Cardiac fibroblast (primary cell): ENCODE results near the gene GRXCR2.
"Not testable (repeated sequence)": the region's sequence is repeated elsewhere in the genome, so short reads cannot be mapped to it uniquely, and the experiment has no call there.

Source experiments
- DNase-seq, 2 donors: peaks; one replicate each; pipeline versions ENCODE4 v3.0.0 to v3.0.0-alpha.2; 2010; ENCODE audit warnings: low read depth in 2 of 2
- H3K4me3 ChIP-seq, 2 donors: replicated peaks in 1 of 2; 1 replicate in 1 of 2; 2 replicates in 1 of 2; pipeline ENCODE4 v1.5.1; 2011; ENCODE audit warnings: low read depth in 2 of 2, low read length in 2 of 2, mild to moderate bottlenecking in 2 of 2, moderate library complexity in 1 of 2
- CTCF ChIP-seq: IDR thresholded peaks from one replicate; pipeline ENCODE4 v1.5.1; 2011; ENCODE audit warnings: low read depth, mild to moderate bottlenecking, low read length, inconsistent platforms

Gene GRXCR2

GRCh38 chr5:145908206-145908960 is 35.6 kb upstream of the GRXCR2 start:
- no peak overlapping the region for H3K4me3 ChIP-seq
- no peak for DNase-seq
- TF ChIP-seq CTCF = peak; percentile 24

- H3K4me3 ChIP-seq = no peak overlapping the region
- no peak for TF ChIP-seq CTCF
- DNase-seq = no peak
Observed at GRCh38 chr5:145906401-145906800, 33.6 kb upstream of the GRXCR2 start.

GRCh38 chr5:145904743-145905142 is 31.9 kb upstream of the GRXCR2 start:
- H3K4me3 ChIP-seq = no peak overlapping the region
- no peak for DNase-seq
- TF ChIP-seq CTCF = no peak

- H3K4me3 ChIP-seq = no peak overlapping the region
- no peak for TF ChIP-seq CTCF
- DNase-seq = peak; percentile 34 to 71
Observed at GRCh38 chr5:145903867-145904266, 31.1 kb upstream of the GRXCR2 start.

- no peak for DNase-seq
- H3K4me3 ChIP-seq = no peak overlapping the region
- peak; percentile 34 for TF ChIP-seq CTCF
Observed at GRCh38 chr5:145903113-145903512, 30.3 kb upstream of the GRXCR2 start.

- no peak for TF ChIP-seq CTCF
Observed at GRCh38 chr5:145902421-145902820, 29.6 kb upstream of the GRXCR2 start.

GRCh38 chr5:145898171-145898570 is 25.4 kb upstream of the GRXCR2 start:
- no peak for TF ChIP-seq CTCF
- H3K4me3 ChIP-seq = no peak overlapping the region

More at GRCh38 chr5:145902421-145902820, 29.6 kb upstream of the GRXCR2 start:
- DNase-seq = peak in 1 of 2 donors; percentile 17
- no peak overlapping the region for H3K4me3 ChIP-seq

GRCh38 chr5:145891378-145891777 is 18.6 kb upstream of the GRXCR2 start:
- H3K4me3 ChIP-seq, DNase-seq: not testable (repeated sequence)

More at GRCh38 chr5:145898171-145898570, 25.4 kb upstream of the GRXCR2 start:
- DNase-seq = no peak
